ENCODE data around the gene PTPRG. TPM values are rescaled to one million over a fixed set of nuclear protein-coding genes. Genes with fewer than 3 reads are reported as not detected.

The PTPRG gene
- total RNA-seq, 4 donors from 2014 or later = 21.1 to 54.2 (median 30.6) TPM

DNA sequence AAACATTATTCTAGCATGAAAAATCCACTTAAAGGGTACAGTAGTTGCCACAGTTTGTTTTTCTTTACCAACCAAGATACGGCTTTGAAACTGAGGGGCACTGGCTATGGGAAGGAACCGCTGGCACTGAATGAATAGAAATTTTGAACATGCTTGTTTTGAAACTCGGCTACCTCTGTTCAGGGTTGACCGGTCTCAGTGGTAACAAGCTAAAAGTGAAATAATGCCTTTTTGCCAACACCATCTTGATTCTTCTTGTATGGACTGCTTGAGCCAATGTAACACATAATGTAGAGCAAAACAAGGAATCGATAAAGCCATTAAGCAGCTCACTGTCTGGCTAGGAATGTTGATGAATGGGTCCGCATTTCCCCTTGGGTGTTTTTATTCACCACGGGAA is 36.5 kb downstream of the PTPRG start:
- in situ Hi-C loops (cut with MboI; ENCODE audit: low sequenced_read_pairs in 4 of 4) = no loop called here
- Histone ChIP-seq H3K36me3 (no peaks in the 10 kb centered on the region), H3K4me1 (peaks cover 25 to 47% of the 10 kb centered on the region in 2 donors), H3K9me3 (no peaks in the 10 kb centered on the region), H3K27me3 (no peaks in the 10 kb centered on the region), H3K27ac (no peak overlapping the region), H3K4me3 (no peak overlapping the region)
- ATAC-seq (no peak), DNase-seq (no peak)
- TF ChIP-seq CTCF (IDR thresholded peaks at IDR 0.05 in 4 of 5, conservative IDR thresholded peaks at IDR 0.05 in 1 of 5) (no peak), POLR2A (IDR thresholded peaks at IDR 0.05) (no peak)
- intact Hi-C loops (cut with DNase I; ENCODE audit: low total_unique reads) = no loop called here

DNA sequence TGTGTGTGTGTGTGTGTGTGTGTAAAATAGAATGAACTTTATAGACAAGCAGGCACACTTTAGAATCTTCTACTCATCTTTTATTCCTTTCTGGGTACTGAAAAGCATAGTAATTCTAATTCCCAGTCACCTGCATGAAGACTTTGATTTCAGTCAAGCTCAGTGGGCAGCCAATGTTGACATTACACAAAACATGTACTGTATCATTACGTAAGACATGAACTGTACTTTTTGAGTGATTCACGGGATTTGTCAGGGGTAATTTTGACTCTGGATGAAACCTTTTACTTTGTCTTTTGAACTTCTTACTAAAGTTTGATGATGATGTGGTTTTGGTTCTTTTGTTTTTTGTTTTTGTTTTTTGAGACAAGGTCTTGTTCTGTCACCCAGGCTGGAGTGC is 38.8 kb downstream of the PTPRG start:
- DNase-seq = no peak
- in situ Hi-C loops (cut with MboI; ENCODE audit: low sequenced_read_pairs in 4 of 4) (no loop called here), intact Hi-C loops (cut with DNase I; ENCODE audit: low total_unique reads) (no loop called here)
- Histone ChIP-seq H3K9me3 (no peaks in the 10 kb centered on the region), H3K4me1 (peaks cover 13 to 30% of the 10 kb centered on the region in 2 donors), H3K4me3 (no peak overlapping the region), H3K36me3 (no peaks in the 10 kb centered on the region), H3K27me3 (no peaks in the 10 kb centered on the region), H3K27ac (no peak overlapping the region)
- ATAC-seq = no peak
- TF ChIP-seq POLR2A (IDR thresholded peaks at IDR 0.05) (no peak), CTCF (IDR thresholded peaks at IDR 0.05 in 4 of 5, conservative IDR thresholded peaks at IDR 0.05 in 1 of 5) (no peak)

DNA sequence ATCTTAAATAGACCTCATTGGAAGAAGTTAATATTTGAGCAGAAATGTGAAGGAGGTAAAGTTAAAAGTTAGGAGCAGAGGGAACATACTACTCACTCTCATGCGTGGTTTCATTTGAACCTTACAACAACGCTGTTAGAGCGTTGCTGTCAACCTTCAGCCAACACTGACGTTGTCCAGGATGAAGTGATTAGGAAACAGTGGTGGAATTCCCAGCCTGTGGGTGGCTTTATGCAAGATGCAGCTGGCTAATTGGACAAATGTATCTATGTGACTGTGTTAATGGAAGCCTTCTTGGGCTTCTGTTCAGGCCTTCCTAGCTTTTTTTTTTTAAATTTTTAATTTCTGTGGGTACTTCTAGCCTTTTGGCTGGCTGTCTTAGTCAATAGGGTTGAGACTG is 40.5 kb downstream of the PTPRG start:
- Histone ChIP-seq H3K9me3 (no peaks in the 10 kb centered on the region), H3K27me3 (no peaks in the 10 kb centered on the region), H3K4me1 (peaks cover 12 to 20% of the 10 kb centered on the region in 2 donors), H3K36me3 (no peaks in the 10 kb centered on the region), H3K27ac (no peak overlapping the region), H3K4me3 (no peak overlapping the region)
- in situ Hi-C loops (cut with MboI; ENCODE audit: low sequenced_read_pairs in 4 of 4) (no loop called here), intact Hi-C loops (cut with DNase I; ENCODE audit: low total_unique reads) (no loop called here)
- DNase-seq (peak; percentile 23 to 56), ATAC-seq (peak; percentile 55 to 86)
- TF ChIP-seq CTCF (IDR thresholded peaks at IDR 0.05 in 4 of 5, conservative IDR thresholded peaks at IDR 0.05 in 1 of 5) (no peak), POLR2A (IDR thresholded peaks at IDR 0.05) (no peak)

- TF ChIP-seq CTCF (IDR thresholded peaks at IDR 0.05 in 4 of 5, conservative IDR thresholded peaks at IDR 0.05 in 1 of 5) (no peak), POLR2A (IDR thresholded peaks at IDR 0.05) (no peak)
- H3K36me3 ChIP-seq = no peaks in the 10 kb centered on the region
- no peak overlapping the region for H3K4me3 ChIP-seq
- in situ Hi-C loops (cut with MboI; ENCODE audit: low sequenced_read_pairs in 4 of 4) (no loop called here), intact Hi-C loops (cut with DNase I; ENCODE audit: low total_unique reads) (no loop called here)
- peaks cover 12 to 13% of the 10 kb centered on the region in 2 donors for H3K4me1 ChIP-seq
- DNase-seq (no peak), ATAC-seq (no peak)
- no peaks in the 10 kb centered on the region for H3K9me3 ChIP-seq
- no peak overlapping the region for H3K27ac ChIP-seq
- no peaks in the 10 kb centered on the region for H3K27me3 ChIP-seq
These were observed 41.1 kb downstream of the PTPRG start for GRCh38 chr3:61602466-61602865.

GRCh38 chr3:61605589-61606175 is 44.3 kb downstream of the PTPRG start:
- in situ Hi-C loops (cut with MboI; ENCODE audit: low sequenced_read_pairs in 4 of 4) = no loop called here
- intact Hi-C loops (cut with DNase I; ENCODE audit: low total_unique reads) = no loop called here
- no peak overlapping the region for H3K4me3 ChIP-seq
- no peaks in the 10 kb centered on the region for H3K27me3 ChIP-seq
- no peaks in the 10 kb centered on the region for H3K36me3 ChIP-seq
- DNase-seq = no peak
- peaks cover 4 to 12% of the 10 kb centered on the region in 2 donors for H3K4me1 ChIP-seq
- no peaks in the 10 kb centered on the region for H3K9me3 ChIP-seq
- ATAC-seq = no peak
- H3K27ac ChIP-seq = no peak overlapping the region
- TF ChIP-seq POLR2A (IDR thresholded peaks at IDR 0.05) (no peak), CTCF (IDR thresholded peaks at IDR 0.05 in 4 of 5, conservative IDR thresholded peaks at IDR 0.05 in 1 of 5) (no peak)
